ENCODE results near the gene MYO1F.

The MYO1F gene

DNA sequence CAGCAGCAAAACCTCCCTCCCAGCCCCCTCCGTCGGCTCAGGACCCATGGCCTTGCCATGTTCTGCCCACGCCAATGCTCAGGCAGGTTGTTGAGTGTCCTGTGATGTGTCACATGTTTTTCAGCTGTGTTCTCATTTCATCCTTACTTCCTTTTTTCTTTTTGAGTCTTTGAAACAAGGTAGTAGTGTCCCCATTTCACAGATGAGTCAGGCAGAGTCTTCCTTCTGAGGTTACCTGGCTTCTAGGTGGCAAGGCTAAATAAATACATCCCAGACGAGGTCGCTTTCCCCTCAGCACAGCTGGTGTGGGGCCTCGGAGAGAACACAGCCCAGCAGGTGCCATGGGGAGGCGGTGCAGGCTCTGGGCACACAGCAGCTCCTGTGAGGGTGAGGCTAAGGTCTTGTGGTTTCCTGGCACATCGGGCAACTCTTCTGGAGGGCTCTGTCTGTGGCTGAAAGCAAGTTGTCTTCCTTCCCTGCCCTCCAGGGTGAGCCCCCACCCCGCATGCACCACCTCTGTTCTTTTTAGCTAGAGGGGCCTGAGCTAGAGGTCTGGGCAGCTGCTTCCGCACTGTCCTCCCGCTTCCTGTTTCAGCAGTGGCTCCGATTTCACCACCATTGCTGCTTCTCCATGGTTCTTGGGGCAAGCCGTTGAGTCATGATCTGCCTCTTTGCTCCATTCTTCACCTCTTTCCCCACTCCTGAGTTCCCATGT, 89.9 kb downstream of the MYO1F start:
- H3K4me3 ChIP-seq (ENCODE audit: low read depth, low read length, poor library complexity, severe bottlenecking), result no peak overlapping the region
- no peaks in the 10 kb centered on the region for H3K27me3 ChIP-seq (ENCODE audit: insufficient read depth, low read length)
- H3K9me3 ChIP-seq (ENCODE audit: low read length), result no peaks in the 10 kb centered on the region
- no peaks in the 10 kb centered on the region for H3K9me2 ChIP-seq (ENCODE audit: low read depth, low read length)
- no peaks in the 10 kb centered on the region for H3K79me2 ChIP-seq (ENCODE audit: insufficient read depth, low read length)
- H3K27ac ChIP-seq (ENCODE audit: low read depth, low read length, poor library complexity, severe bottlenecking), result no peak overlapping the region
- TF ChIP-seq, protein P1, sequence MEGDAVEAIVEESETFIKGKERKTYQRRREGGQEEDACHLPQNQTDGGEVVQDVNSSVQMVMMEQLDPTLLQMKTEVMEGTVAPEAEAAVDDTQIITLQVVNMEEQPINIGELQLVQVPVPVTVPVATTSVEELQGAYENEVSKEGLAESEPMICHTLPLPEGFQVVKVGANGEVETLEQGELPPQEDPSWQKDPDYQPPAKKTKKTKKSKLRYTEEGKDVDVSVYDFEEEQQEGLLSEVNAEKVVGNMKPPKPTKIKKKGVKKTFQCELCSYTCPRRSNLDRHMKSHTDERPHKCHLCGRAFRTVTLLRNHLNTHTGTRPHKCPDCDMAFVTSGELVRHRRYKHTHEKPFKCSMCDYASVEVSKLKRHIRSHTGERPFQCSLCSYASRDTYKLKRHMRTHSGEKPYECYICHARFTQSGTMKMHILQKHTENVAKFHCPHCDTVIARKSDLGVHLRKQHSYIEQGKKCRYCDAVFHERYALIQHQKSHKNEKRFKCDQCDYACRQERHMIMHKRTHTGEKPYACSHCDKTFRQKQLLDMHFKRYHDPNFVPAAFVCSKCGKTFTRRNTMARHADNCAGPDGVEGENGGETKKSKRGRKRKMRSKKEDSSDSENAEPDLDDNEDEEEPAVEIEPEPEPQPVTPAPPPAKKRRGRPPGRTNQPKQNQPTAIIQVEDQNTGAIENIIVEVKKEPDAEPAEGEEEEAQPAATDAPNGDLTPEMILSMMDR (IDR thresholded peaks at IDR 0.05; ENCODE audit: low read length), result no peak
- no peak for TF ChIP-seq EZH2 (IDR thresholded peaks at IDR 0.05; ENCODE audit: borderline replicate concordance, low read length)
- no peaks in the 10 kb centered on the region; the same call in 1 of the 2 replicates for H3F3A ChIP-seq (ENCODE audit: insufficient read depth, low read length)
- no peak overlapping the region for H3K9ac ChIP-seq (ENCODE audit: low read length)
- no peak overlapping the region for H2AFZ ChIP-seq (ENCODE audit: low read length)
- peaks cover 69% of the 10 kb centered on the region for H3K36me3 ChIP-seq (ENCODE audit: insufficient read depth, low read length)
- H4K20me1 ChIP-seq (ENCODE audit: insufficient read depth, low read length), result no peaks in the 10 kb centered on the region
- H3K4me2 ChIP-seq (ENCODE audit: low read length), result no peak overlapping the region
- H3K4me1 ChIP-seq (ENCODE audit: insufficient read depth, low read length, severe bottlenecking), result no peaks in the 10 kb centered on the region

GRCh38 chr19:8486661-8487136, 90.5 kb downstream of the MYO1F start:
- no peak overlapping the region for H3K9ac ChIP-seq (ENCODE audit: low read length)
- H3K27me3 ChIP-seq (ENCODE audit: insufficient read depth, low read length), result no peaks in the 10 kb centered on the region
- H3K9me3 ChIP-seq (ENCODE audit: low read length), result no peaks in the 10 kb centered on the region
- H4K20me1 ChIP-seq (ENCODE audit: insufficient read depth, low read length), result no peaks in the 10 kb centered on the region
- no peaks in the 10 kb centered on the region; the same call in 1 of the 2 replicates for H3F3A ChIP-seq (ENCODE audit: insufficient read depth, low read length)
- peaks cover 75% of the 10 kb centered on the region for H3K36me3 ChIP-seq (ENCODE audit: insufficient read depth, low read length)
- no peak overlapping the region for H2AFZ ChIP-seq (ENCODE audit: low read length)
- TF ChIP-seq EZH2 (IDR thresholded peaks at IDR 0.05; ENCODE audit: borderline replicate concordance, low read length), result no peak
- TF ChIP-seq, protein P1 (IDR thresholded peaks at IDR 0.05; ENCODE audit: low read length), result no peak
- H3K4me3 ChIP-seq (ENCODE audit: low read depth, low read length, poor library complexity, severe bottlenecking), result no peak overlapping the region
- no peaks in the 10 kb centered on the region for H3K79me2 ChIP-seq (ENCODE audit: insufficient read depth, low read length)
- no peaks in the 10 kb centered on the region for H3K9me2 ChIP-seq (ENCODE audit: low read depth, low read length)
- no peaks in the 10 kb centered on the region for H3K4me1 ChIP-seq (ENCODE audit: insufficient read depth, low read length, severe bottlenecking)
- H3K4me2 ChIP-seq (ENCODE audit: low read length), result no peak overlapping the region
- no peak overlapping the region for H3K27ac ChIP-seq (ENCODE audit: low read depth, low read length, poor library complexity, severe bottlenecking)

GRCh38 chr19:8485561-8486371, 91.5 kb downstream of the MYO1F start:
- H4K20me1 ChIP-seq (ENCODE audit: insufficient read depth, low read length), result no peaks in the 10 kb centered on the region
- no peak overlapping the region for H3K4me2 ChIP-seq (ENCODE audit: low read length)
- no peaks in the 10 kb centered on the region; the same call in 1 of the 2 replicates for H3F3A ChIP-seq (ENCODE audit: insufficient read depth, low read length)
- H2AFZ ChIP-seq (ENCODE audit: low read length), result no peak overlapping the region
- no peak overlapping the region for H3K27ac ChIP-seq (ENCODE audit: low read depth, low read length, poor library complexity, severe bottlenecking)
- no peaks in the 10 kb centered on the region for H3K9me2 ChIP-seq (ENCODE audit: low read depth, low read length)
- H3K9me3 ChIP-seq (ENCODE audit: low read length), result no peaks in the 10 kb centered on the region
- H3K9ac ChIP-seq (ENCODE audit: low read length), result no peak overlapping the region
- no peaks in the 10 kb centered on the region for H3K79me2 ChIP-seq (ENCODE audit: insufficient read depth, low read length)
- H3K4me1 ChIP-seq (ENCODE audit: insufficient read depth, low read length, severe bottlenecking), result no peaks in the 10 kb centered on the region
- H3K36me3 ChIP-seq (ENCODE audit: insufficient read depth, low read length), result peaks cover 84% of the 10 kb centered on the region
- no peaks in the 10 kb centered on the region for H3K27me3 ChIP-seq (ENCODE audit: insufficient read depth, low read length)
- no peak overlapping the region for H3K4me3 ChIP-seq (ENCODE audit: low read depth, low read length, poor library complexity, severe bottlenecking)
- no peak for TF ChIP-seq EZH2 (IDR thresholded peaks at IDR 0.05; ENCODE audit: borderline replicate concordance, low read length)
- TF ChIP-seq, protein P1 (IDR thresholded peaks at IDR 0.05; ENCODE audit: low read length), result no peak

Data from OCI-LY1 (cell line).